ENCODE results near the gene KDM4D.

- TF ChIP-seq POLR2A (IDR thresholded peaks at IDR 0.05): no peak
- no peak for TF ChIP-seq CTCF (IDR thresholded peaks at IDR 0.05)
Observed at GRCh38 chr11:95042906-95043305, 69.4 kb downstream of the KDM4D start.

Measured in body of pancreas (tissue), 4 donors.